Hematopoietic multipotent progenitor cell treated with erythropoietin and hydrocortisone succinate and interleukin-3 and kit ligand, for 15 days (in vitro differentiated cells): ENCODE measurements around the gene SPOCK1.

Source experiments
- DNase-seq: peaks from one replicate; pipeline ENCODE4 v3.0.0-alpha.2; 2015; ENCODE audit warnings: low spot score

Gene SPOCK1

DNA sequence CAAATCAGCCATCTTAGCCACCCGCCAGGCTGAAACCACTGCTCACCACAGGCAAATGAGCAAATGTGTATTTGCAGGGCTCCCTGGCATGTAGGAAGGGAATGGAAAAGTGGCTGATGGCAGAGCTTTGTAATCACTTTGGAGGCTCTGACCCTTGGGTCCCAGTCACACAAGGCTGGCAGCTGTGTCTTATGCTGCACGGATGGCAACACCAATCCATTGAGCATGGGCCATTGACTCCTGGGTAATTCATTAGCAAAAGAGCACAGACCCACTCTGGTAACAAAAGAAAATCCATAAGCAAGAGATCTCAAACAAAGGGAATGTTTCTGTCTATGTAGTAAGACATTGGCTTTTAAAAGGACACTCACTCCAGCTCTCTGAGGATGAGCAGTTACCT lies 57.6 kb downstream of the SPOCK1 start:
- DNase-seq = no peak

DNA sequence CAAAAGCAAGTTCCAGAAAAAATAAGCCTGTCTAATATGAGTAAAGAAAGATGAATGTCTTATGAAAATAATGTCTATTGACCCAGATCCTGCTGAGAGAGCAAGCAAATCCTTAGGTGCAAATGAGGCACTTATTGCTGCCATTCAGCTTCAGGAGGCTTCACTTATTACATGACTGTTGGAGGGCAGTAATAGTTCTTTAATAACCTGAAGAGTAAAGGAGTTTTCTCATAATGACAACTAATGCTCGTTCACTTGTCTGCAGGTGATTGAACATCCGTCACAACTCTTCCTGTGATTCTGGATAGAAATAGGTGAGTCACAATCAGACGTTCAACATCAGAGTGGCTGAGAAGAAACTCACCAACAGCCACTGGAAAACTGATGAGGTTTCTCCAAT lies 58.3 kb downstream of the SPOCK1 start:
- no peak for DNase-seq

DNA sequence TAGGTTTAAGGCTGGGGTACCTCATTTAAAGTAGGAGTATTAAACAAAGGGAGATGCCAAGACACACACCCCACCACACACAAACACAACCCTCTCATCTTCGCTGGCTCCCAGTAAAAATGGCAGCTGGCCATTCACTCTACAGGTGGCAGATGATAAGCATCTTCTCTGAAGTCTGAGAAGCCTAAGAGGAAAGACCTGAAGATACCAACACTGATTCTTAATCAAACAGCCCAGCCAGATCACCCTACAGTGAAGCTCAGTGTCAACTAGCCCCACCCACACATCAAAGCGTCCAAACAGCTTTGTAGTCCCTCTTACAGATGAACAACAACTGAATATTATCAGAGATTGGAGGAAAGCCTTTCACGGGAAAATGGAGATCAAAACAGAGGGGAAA lies 59.5 kb downstream of the SPOCK1 start:
- DNase-seq = no peak

DNA sequence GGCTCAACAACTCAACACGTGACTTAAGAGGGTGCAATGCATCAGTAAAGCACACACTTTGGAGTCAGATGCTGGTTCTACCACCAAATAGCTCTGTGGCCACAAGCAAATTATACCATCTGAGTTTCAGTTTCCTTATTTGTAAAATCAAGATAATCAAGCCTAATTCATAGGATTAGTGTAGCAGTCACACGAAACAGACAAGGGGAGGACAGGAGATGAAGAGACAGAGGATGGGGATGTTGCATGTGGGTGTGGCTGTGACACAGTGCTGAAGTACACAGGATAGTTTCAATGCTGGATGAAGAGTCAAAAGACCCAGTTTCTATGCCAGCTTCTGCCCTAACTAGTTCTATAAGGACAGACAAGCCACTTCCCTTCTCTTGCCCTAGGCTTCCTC lies 60.2 kb downstream of the SPOCK1 start:
- no peak for DNase-seq

DNA sequence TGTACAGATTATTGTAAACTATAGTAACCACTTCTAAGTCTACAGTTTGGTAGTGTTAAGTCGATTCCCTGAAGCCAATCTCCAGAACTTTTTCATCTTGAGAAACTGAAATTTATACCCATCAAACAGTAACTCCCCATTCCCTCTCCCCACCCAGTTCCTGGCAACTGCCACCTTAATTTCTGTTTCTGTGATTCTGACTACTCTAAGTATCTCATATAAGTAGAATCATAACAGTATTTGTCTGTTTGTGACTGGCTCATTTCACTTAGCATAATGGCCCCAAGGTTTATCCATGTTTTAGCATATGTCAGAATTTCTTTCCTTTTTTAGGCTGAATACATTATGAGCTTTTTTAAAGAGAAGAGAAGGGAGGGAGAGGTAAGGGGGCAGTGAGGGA lies 61.4 kb downstream of the SPOCK1 start:
- DNase-seq = no peak

DNA sequence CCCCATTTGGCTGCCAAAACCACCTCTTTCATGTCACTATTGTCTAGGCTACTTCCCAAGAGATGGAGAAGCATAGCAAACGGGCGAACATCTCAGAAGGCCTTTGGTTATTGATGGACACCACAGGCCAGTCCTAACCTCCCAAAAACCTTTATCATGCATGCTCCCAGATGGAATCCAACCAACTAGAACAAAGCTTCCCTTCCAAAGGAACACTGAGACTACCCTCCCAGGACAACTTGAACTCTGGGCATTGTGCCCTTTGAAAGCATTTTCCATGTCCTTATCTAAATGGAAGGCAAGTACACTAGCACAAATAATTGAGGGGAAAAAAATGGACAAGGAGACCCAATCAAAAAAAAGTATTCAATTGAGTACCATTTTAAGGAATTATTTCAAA lies 65.6 kb downstream of the SPOCK1 start:
- no peak for DNase-seq

DNA sequence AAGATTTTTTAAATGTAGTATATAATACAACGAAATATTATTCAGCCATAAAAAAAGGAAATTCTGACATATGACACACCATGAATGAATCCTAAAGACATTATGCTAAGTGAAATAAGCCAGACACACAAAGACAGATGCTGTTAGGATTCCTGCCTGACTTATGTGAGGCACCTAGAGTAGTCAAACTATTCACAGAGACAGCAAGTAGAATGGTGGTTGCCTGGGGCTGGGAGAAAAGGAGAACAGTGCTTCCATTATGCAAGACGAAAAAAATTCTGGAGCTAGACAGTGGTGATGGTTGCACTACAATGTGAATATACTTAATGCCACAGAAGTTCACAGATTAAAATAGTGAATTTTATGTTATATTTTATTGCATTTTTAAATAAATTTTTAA lies 66.8 kb downstream of the SPOCK1 start:
- DNase-seq = no peak

DNA sequence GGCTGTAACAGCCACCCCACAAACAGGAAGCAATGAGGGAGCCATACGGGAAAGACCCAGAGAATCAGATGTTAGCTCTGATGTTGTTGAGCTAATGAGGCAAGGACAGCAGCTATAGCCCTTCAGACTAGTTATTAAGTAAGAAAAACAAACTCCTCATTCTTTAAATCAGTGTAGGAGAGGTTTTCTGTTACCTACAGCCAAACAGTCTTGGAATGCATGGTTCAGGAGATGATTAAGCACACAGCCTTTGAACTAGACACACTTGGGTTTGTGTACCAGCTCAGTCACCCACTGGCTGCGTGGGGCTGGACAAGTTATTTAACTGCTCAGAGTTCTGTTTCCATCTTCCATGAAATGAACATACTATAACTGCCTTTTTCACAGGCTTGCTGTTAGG lies 68.1 kb downstream of the SPOCK1 start:
- no peak for DNase-seq

DNA sequence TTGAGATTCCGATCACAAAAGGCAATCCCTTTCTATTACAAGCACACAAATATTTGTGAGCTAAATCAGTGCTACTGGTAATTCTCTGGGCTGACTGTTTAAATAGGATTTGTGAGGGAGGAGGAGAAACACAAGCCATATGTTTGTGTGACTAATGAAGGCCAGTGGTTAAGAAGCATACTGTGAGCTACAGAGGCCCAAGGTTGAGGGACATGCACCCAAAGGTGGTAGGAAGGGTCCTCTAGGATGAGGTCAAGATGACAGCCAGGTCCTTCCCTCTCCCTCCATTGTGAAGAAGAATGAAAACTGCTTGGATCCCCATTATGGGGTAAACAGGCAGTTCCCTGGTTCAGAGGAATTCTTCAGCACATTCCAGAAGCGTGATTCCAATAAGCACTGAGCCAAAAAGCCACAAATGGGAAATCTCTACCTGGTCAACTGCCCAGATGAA lies 83.9 kb downstream of the SPOCK1 start:
- DNase-seq = no peak

DNA sequence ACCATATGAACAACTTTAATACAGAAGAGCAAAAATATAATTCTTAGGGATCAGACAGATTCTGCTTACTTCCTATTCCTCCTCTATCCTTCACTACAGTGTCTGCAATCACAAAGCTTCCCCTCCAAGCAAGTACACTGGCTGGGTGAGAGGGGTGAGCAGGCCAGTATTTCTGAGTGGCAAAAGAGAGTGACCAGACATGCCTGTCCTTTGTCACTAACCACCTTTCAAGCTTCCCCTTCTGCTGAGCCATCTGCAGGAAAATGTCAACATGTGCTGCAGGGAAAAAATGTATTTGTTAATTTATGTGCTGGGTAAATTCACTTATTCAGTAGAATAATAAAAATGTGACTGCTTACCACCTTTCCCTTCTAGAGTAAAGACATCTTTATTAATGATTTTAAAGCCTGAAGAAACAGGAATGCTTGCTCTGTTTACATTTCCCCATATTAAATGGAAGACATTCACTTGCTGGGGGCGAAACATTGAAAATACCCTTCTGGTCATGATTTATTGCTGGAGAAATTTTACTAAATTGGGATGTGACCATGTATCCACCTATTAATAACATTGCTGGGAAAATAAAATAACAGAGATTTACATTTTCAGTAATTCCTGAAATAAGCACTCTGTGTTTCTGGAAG lies 84.9 kb downstream of the SPOCK1 start:
- no peak for DNase-seq

DNA sequence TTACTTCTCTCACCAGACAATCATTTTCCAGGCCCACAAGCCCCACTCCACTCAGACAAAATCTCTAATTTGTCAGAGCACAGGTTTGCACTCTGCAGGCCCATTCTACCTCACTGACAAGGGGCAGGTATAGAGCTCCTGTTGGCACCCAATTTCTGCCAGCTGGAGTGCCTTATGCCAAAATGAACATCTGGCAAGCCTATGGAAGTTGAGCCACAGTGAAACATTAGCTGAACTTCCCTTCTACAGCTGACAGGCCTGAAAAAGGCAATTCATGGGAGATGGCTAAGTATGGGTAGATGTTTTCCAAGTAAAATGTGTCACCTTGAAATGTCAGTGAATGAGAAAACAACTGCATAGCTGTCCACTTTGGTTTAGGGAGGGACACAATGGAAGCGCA lies 87.0 kb downstream of the SPOCK1 start:
- no peak for DNase-seq

DNA sequence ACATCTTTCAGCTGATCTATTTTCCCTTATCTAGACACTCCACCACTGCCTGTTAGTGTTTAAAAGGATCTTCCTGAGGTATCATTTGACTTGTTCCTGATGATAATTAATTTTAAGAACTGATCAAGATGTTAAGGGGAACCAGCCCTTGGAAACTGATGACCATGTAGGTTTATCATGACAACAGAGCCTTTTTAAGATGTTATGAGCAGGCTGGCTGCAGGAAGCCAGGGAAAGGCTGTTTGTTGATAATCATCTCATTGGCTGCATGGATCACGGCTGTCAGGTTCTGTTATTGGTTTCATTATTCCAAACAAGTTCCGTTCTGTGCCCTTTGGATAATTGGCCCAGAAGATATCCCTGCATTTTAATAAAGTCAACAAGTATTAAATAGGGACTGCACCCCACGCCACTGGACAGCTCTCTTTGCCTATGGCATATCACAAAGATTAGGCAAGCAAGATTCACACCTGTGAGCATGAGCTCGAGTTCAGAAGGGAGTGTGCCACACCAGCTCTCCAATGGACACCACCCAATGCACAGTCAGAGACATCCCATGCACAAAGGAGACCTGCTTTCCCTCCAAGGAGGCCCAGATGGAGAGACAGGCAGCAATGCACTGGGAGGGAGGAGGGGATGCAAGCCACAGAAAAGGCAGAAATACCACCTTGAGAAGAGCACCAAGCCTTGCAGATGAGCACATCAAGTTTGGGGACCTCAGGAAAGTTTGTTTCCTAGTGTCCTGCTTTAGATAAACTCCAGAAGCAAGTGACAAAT lies 88.7 kb downstream of the SPOCK1 start:
- no peak for DNase-seq

DNA sequence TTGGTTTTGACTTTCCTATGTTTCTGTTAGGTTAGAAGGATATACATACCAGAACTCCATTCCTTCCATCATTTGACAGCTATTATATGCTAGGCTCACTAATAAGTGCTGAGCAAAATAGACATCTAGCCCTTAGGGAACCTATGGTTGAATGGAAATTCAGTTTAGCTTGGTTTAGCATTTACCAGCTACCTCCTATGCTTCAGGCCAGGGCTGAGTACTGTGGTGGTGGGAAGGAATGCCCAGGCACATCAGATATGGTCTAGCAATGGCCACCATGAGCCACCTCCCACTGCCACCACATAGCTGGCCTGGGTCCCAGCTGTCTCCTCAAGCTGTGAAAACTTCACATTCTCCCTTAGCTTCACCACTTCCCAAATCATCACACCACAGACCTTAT lies 89.4 kb downstream of the SPOCK1 start:
- DNase-seq = no peak

DNA sequence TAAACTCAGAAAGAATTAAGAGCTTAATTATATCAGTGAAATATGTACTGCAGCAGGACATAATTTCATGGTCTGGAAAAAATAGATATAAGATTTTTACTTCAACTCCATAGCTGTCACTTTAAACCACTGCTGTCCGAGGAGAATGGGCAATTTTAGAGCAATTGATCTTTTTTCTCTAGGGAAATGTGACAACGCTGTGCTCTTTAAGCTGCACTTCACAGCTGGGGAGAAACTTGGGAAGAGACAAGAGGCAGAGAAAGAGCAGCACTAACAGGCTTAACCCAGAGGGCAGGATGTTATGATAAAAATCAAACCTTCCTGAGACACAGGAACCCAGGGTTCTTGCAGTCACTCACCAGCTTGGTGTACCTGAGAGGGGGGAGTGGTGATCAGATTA lies 92.0 kb downstream of the SPOCK1 start:
- no peak for DNase-seq

DNA sequence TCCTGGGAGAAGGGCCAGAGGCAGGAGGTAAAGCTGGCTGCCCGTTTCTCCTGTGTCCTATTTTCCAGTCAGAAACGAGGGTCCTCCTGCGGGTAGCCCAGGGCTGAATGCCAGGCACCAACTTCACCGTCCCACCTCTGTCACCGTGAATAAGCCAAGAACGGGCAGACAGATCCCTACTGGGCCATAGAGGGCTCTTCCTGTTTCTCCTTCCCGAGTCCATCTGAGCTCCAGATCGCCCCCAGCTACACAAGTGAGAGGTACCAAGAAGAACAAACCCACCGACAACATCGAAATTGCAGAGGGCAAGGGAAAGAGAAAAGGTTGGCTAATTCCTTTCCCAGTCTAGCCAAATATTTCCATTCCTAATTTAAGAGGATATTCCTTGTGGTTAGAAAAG lies 93.7 kb downstream of the SPOCK1 start:
- no peak for DNase-seq

DNA sequence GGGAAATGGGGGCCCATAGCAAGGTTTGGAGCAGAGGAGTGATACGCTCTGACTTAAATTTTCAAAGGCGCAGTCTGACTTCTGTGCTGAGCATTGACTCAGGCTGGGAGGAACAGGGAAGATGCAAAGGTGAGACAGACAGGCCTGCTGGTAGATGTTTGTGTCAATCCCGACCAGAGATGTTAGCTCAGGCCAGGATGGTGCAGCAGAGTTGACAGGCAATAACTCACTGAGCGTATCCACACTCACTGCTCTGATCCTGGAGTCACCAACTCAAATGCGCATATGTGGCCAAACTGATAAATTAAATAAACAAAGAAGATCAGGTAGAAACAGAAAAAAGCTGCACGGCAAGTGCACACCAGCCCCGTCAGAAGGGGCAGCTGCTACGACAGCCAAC lies 95.3 kb downstream of the SPOCK1 start:
- no peak for DNase-seq

DNA sequence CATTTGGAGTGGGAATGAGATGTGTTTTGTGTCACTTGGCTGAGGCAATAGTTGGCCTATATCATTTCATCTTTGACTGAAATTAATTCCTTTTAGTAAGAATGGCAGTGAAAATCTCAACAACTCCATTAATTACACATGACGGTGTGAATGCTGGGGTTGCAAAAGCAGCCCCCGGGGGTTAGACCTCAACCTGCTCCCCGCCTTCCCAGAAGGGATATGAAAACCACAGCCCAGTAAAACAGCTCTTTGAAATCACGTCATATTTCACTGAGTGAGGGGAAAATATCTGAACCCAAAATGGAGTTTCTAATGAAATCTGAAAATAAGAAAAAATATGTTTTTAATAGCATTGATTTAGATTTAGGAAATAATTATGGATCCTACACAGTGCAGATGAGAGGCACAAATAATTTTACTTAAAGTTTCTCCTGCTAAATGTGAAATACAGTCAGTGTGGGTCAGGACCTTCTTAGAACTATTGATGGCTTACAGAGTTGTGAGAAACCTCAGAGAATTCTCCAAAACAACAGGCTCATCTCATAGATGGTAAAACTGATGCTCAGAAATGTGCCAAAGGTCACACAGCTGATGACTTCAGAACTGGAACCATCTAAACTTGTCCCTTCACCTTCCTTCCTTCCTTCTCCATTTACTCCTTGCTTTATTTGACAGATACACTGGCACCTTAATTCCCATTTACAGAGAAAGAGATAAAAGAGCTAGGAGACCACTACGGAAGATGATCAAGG lies 96.5 kb downstream of the SPOCK1 start:
- no peak for DNase-seq

DNA sequence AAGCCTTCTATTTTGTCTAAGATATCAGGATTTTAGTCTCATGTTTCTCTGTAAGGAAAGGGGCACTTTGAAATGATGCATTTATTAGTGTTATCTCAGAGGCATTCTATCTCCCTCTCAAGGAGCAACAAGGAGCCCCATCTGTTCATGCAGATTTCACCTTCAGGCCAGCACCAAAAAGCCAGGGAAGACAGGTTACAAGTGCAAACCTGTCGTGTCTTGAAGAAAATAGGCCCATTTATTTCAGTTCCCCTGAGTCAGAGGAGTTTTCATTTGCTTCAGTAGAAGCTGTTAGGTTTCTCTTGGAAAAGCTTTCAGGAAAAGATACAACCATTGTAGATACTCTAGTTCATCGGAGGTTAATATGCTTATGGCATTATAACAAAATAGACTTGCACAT lies 97.2 kb downstream of the SPOCK1 start:
- DNase-seq = no peak

DNA sequence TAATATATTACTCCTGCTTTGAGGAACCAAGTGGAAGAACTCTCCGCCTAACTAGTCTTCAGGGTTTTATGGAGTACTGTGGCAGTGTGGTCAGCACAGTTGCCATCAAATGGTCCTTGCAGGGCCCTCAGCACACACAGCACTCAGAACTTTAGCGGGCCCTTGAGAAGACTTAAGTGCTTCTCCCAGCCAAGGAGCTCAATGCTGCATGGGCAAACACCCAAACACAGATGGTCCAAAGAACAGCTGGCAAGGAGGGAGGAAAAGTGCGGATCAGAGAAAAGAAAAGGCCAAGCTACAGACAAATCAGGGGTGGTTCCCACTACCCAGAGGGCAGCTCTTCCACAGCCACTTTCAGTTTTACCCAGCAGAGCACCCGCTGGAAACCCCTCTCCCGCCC lies 98.6 kb downstream of the SPOCK1 start:
- DNase-seq = no peak

DNA sequence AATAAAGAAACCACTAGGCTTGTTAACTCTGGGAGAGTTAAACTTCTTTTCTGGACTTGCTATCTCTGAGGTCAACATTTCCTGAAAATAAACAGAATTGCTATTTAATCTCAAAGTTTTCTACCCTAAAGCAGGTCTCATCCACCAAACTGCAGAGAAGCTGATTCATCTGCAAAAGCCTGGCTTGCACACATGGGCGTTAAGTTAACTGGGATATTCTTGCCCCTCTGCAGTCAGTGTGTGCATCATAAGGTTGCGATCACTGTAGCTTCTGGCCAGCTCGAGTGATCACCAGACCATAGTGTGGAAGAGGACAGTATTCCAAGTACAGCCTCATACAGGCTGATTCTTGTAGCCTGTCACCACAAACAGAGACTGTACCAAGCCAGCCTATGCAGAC lies 99.2 kb downstream of the SPOCK1 start:
- DNase-seq = no peak

DNA sequence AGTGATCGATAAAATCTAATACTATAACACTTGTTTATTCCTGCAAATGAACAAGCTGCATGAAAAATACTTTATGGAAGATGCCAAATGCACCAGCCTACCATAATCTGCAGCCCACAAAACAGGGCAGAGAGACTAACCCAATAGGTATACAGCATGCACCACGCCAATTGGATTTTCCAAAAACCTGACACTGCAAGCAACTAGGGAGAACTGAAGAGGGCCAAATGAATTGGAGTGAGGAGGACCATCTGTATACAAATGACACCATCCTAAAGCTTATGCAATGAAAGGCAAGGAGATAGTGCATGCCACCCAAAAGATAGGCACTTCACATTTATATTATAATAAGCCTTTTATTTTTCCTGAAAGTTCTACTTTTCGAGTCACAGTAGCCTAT lies 100.4 kb downstream of the SPOCK1 start:
- DNase-seq = no peak

DNA sequence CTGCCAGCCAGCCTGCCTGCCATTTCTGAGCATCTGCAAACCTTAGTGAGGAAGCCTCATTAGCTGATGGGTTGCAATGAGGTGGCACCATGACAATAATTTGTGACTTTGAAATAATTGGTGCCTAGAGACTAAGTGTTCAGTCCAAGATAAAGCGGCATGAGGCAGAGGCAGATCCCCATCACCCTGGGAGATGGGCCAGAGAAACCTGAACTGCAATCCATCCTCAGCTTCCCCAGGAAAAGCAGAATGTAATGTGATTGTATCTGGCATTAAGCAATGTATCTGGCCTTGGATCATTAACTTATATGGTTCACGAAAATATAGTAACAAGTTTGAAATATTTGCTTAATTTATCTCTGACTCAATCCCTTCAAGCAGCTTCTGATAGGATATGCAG lies 101.0 kb downstream of the SPOCK1 start:
- DNase-seq = no peak

DNA sequence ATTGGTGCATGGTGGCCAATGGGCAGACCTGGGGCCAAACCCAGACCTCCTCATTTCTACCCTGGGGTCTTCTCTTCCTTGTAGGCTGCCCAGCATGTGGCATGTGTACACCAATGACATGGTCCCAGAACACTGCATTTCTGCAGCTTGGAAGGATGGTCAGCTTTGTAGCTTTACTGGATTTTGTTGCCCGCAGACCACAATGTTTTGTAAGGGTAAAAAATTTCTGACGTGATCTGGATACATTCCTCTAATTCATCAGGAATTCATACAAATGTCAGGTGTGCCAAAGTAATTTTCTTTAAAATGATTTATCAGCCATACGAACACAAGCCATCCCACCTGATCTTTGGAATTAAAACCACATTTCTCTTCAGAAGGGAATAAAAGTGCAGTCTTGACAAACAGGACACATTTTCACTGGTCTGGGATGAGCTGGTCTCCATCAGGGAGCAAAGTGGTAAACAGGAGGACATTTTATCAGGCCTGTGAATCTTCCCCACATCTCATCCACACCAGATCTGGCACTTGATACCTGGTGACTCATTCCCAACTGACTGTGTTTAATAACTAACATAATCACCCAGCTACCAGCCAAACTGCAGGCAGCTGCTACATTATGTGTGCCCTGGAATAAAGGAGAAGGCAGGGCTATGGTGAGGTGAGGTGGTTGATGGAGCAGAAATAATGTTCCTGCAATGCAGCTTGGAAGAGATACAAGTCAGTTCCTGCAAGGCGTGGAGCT lies 103.9 kb downstream of the SPOCK1 start:
- DNase-seq = no peak
